AG04450 (cell line): ENCODE measurements around the gene GRIN1. TPM values are rescaled to one million over a fixed set of nuclear protein-coding genes. Genes with fewer than 3 reads are reported as not detected.

Experiments
- CTCF ChIA-PET: fragments of 300-600, 350-600 bp; formaldehyde crosslinking; extraction: SDS; loops from one replicate; lab custom pipeline; 2022; ENCODE audit warnings: antibody characterized with exemption, inconsistent platforms; lab: Charles Lee
- POLR2A ChIA-PET: fragments of 350-600 bp; formaldehyde crosslinking; extraction: SDS; loops from one replicate; lab custom pipeline; 2021; ENCODE audit warnings: antibody characterized with exemption, inconsistent platforms; lab: Yijun Ruan, JAX
- DNase-seq: peaks from one replicate; pipeline ENCODE4 v3.0.0-alpha.2; 2011; ENCODE audit warnings: low read depth, low spot score
- H3K27ac ChIP-seq: one replicate; pipeline ENCODE4 v1.5.1; 2012; ENCODE audit warnings: low read depth, low read length, control low read depth
- H3K27me3 ChIP-seq: one replicate; pipeline ENCODE4 v1.6.0; 2012; ENCODE audit warnings: low read length; ENCODE audit not compliant: control insufficient read depth, insufficient read depth
- H3K4me3 ChIP-seq: 2 replicates; pipeline ENCODE4 v1.5.1; 2011; ENCODE audit warnings: mild to moderate bottlenecking, low read depth, low read length, control low read depth
- H3K9me3 ChIP-seq: 2 replicates; pipeline ENCODE4 v1.5.1; 2012; ENCODE audit warnings: low read length; ENCODE audit not compliant: control insufficient read depth, insufficient read depth
- polyA plus RNA-seq: library from polyadenylated mRNA; depleted of rRNA; stranded (reverse); fragments of >200 nt; gene quantifications from 2 replicates; pipeline ENCODE4 v1.2.3, GENCODE V29; 2011
- TF ChIP-seq, protein P1 (sequence below): IDR thresholded peaks from 2 replicates; pipeline ENCODE4 v1.5.1; 2011; ENCODE audit warnings: low read depth, low read length, control low read depth, inconsistent platforms

The GRIN1 gene
- polyA plus RNA-seq, 1 experiment: not detected

GRCh38 chr9:137106662-137107250 lies 32.2 kb upstream of the GRIN1 start:
- DNase-seq: no peak
- TF ChIP-seq, protein P1, sequence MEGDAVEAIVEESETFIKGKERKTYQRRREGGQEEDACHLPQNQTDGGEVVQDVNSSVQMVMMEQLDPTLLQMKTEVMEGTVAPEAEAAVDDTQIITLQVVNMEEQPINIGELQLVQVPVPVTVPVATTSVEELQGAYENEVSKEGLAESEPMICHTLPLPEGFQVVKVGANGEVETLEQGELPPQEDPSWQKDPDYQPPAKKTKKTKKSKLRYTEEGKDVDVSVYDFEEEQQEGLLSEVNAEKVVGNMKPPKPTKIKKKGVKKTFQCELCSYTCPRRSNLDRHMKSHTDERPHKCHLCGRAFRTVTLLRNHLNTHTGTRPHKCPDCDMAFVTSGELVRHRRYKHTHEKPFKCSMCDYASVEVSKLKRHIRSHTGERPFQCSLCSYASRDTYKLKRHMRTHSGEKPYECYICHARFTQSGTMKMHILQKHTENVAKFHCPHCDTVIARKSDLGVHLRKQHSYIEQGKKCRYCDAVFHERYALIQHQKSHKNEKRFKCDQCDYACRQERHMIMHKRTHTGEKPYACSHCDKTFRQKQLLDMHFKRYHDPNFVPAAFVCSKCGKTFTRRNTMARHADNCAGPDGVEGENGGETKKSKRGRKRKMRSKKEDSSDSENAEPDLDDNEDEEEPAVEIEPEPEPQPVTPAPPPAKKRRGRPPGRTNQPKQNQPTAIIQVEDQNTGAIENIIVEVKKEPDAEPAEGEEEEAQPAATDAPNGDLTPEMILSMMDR: no peak
- H3K9me3 ChIP-seq: peaks cover 18% of the 10 kb centered on the region
- H3K4me3 ChIP-seq: no peak overlapping the region
- ChIA-PET POLR2A (no interaction called here), CTCF (no interaction called here)
- no peaks in the 10 kb centered on the region for H3K27me3 ChIP-seq
- H3K27ac ChIP-seq: no peak overlapping the region

GRCh38 chr9:137107312-137107921 lies 31.5 kb upstream of the GRIN1 start:
- ChIA-PET CTCF (no interaction called here), POLR2A (no interaction called here)
- TF ChIP-seq, protein P1: no peak
- peaks cover 11% of the 10 kb centered on the region for H3K9me3 ChIP-seq
- no peak overlapping the region for H3K4me3 ChIP-seq
- DNase-seq: no peak
- no peaks in the 10 kb centered on the region for H3K27me3 ChIP-seq
- H3K27ac ChIP-seq: no peak overlapping the region

GRCh38 chr9:137107982-137108381 lies 31.0 kb upstream of the GRIN1 start:
- CTCF ChIA-PET: no interaction called here

GRCh38 chr9:137108608-137109249 lies 30.2 kb upstream of the GRIN1 start:
- H3K27me3 ChIP-seq: no peaks in the 10 kb centered on the region
- POLR2A ChIA-PET: no interaction called here
- no peak for DNase-seq

More at GRCh38 chr9:137107982-137108381, 31.0 kb upstream of the GRIN1 start:
- peaks cover 6% of the 10 kb centered on the region for H3K9me3 ChIP-seq
- no peaks in the 10 kb centered on the region for H3K27me3 ChIP-seq
- POLR2A ChIA-PET: no interaction called here
- no peak overlapping the region for H3K27ac ChIP-seq
- no peak overlapping the region for H3K4me3 ChIP-seq
- DNase-seq: no peak
- TF ChIP-seq, protein P1: no peak

More at GRCh38 chr9:137108608-137109249, 30.2 kb upstream of the GRIN1 start:
- Histone ChIP-seq H3K9me3 (no peaks in the 10 kb centered on the region; the same call in 1 of the 2 replicates), H3K27ac (no peak overlapping the region), H3K4me3 (no peak overlapping the region)
- TF ChIP-seq, protein P1: no peak
- CTCF ChIA-PET: no interaction called here
